ENCODE results near the gene RTP3.
"Not testable (repeated sequence)": the region's sequence is repeated elsewhere in the genome, so short reads cannot be mapped to it uniquely, and the experiment has no call there.

The RTP3 gene

GRCh38 chr3:46522201-46522600 lies 24.4 kb downstream of the RTP3 start:
- not testable (repeated sequence) for DNase-seq

DNA sequence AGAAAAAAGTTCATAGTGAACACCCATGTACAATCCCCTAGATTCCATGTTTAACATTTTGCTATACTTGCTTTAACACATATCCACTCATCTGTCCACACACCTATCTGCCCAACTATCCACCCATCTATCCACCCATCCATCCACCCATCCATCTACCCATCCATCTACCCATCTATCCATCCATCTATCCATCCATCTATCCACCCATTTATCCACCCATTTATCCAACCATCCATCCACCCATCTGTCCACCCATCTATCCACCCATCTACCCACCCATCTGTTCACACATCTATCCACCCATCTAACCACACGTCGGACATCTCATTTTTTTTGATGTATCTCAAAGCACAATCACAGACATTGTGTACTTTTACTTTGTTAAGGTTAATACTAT lies 25.8 kb downstream of the RTP3 start:
- no peak for DNase-seq

- DNase-seq = no peak
These were observed 26.2 kb downstream of the RTP3 start for GRCh38 chr3:46524008-46524407.

DNA sequence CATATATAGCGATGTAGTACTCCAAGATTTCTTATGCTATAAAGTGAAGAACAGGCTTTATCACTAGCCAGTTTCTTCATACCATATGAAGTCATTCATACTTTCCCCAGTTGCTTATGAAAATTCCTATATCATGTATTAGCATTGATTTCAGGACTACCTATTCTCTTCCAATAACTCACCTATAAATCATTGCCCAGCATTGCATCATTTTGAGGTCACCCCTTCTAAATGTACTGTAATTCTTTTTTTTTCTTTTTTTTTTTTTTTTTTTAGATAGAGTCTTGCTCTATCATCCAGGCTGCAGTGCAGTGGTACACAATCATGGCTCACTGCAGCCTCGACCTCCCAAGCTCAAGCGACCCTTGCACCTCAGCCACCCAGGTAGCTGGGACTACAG lies 27.1 kb downstream of the RTP3 start:
- no peak for DNase-seq

- DNase-seq = no peak
These were observed 29.5 kb downstream of the RTP3 start for GRCh38 chr3:46527239-46527638.

DNA sequence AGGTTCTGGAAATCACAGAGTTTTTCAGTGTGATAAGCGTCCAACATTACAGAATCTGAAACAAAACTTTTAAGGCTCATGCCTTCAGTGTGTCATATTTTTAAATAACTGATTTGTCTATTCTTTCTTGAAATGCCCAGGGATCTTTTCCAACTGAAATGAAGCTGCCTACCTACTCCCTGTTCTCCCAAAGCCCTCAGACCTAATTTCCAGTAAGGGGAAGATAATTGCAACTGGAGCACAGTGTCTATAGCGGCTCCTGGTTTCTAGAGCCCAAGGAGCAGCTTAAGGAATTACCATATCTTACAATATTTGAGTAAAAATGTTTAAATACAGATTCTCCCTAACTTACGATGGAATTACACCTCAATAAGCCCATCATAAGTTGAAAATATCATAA lies 35.3 kb downstream of the RTP3 start:
- no peak for DNase-seq

DNA sequence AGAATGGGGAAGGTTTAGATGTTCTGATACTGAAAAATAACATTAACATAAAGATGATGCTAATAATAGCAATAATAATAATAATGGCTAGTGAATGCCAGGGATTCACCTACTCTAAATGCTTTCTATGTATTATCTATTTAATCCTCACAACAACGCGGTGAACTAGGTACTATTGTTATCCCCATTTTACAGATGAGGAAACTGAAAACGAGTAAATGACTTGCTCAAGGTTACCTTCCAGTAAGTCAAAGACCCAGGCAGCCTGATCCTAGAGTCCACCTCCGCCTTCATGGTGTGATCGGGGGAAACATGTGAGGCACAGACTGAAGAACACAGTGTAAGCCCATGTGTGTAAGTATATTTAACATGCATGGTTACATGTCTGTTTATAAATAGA lies 38.0 kb downstream of the RTP3 start:
- DNase-seq = no peak

DNA sequence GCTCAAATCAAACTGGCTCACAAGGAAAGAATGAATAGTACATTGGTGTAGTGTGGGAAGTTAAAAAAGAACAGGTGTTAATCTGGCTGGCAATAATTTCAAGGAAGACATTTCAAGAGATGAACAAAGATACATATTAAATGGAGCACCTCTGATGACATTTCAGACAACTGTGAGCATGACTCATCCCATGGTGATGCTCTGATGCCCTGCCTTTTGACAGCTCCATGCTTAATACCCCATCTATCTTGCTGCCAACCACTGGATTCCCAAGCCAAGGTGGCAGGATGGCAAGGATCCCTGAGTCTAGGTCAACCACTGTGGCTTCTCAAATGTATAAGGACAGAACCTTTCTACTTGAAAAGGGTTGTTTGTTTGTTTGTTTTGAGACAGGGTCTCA lies 39.0 kb downstream of the RTP3 start:
- DNase-seq = no peak

DNA sequence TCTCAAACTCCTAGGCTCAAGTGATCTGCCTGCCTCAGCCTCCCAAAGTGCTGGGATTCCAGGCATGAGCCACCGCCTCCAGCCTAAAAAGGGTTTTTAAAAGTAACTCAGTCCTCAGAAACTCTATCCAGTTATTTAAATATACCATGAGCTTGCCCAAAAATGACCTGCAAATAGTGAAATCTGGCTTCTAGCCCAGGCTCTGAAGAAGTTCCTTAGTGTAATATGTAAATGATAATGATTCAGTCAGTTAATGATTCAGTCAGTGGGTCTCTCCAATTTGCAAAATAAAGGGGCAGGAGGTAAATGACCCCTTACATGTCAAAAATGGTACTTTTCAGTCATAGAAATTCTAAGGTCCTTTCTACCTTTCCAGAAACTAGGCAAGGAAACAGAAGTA lies 39.5 kb downstream of the RTP3 start:
- no peak for DNase-seq

DNA sequence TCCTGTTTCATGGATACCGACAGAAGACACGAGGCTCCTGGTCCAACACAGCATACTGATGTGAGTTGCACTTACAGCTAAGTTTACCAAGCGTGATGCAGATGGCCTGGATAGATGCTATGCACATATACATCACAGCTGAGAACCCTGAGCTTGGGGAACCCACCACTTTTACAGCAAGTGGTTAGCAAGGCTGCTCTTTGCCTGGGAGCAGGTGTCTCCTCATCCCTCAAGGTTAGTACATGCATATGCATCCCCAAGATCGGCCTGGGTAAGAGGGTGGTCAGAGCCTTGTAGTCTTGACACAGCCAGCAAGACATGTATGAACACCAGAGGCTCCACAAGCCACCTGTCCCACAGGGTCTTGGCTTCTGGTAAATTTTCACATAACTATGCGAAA lies 40.0 kb downstream of the RTP3 start:
- no peak for DNase-seq

DNA sequence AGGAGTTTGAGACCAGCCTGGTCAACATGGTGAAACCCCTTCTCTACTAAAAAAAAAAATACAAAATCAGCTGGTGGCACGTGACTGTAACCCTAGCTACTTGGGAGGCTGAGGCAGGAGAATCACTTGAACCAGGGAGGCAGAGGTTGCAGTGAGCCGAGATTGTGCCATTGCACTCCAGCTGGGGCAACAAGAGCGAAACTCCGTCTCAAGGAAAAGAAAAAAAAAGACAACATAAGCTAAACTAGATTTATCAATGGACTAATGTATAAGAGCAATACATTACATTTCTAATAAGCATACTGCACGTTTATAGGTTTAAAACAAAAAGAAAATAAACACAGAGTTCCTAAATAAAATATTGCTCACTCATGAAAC lies 40.6 kb downstream of the RTP3 start:
- DNase-seq = not testable (repeated sequence)

GRCh38 chr3:46538803-46539442 lies 41.1 kb downstream of the RTP3 start:
- DNase-seq = no peak

DNA sequence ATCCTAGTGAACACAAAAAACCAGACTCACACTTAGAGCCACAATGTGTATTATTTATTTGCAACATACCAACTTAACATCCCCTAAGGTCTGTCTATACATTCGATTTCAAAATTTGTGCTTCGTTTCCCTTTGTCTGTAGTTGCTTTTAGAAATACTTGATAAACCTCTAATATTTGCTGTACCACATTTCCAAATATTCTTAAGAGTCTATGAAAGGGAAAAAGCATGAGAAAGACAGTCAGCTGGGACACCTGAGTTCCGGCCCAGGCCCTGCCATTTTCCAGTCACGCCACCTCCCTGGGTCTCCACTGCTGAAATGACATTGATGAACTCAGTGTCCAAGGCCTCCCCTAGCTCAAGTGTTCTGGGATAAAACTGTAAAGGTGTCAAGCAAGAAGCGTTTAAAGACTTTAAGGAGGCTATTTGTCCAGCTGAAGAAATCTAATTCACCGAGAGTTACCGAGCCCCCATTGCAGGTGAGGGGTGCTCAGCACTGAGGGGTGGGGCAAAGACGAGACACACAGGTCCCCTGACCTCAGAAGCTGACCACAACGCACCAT lies 41.7 kb downstream of the RTP3 start:
- DNase-seq = no peak

DNA sequence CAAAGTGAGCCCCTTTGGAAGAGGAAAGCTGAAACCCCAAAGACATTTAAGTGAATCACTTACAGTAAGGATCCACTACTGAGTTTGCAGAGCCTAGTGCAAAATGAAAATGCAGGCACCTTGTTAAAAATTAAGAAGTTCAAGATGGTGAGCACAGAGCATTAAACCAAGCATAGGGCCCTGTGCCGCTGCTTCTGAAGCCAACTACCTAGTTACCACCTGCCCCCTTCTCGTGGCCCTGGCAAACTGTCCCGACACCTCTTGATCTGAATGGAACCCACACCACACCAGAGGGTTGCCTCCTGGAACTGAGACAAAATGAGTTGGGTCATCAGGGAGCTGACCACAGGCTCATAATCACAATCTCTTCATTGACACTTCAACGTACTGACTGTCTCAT lies 42.8 kb downstream of the RTP3 start:
- no peak for DNase-seq

DNA sequence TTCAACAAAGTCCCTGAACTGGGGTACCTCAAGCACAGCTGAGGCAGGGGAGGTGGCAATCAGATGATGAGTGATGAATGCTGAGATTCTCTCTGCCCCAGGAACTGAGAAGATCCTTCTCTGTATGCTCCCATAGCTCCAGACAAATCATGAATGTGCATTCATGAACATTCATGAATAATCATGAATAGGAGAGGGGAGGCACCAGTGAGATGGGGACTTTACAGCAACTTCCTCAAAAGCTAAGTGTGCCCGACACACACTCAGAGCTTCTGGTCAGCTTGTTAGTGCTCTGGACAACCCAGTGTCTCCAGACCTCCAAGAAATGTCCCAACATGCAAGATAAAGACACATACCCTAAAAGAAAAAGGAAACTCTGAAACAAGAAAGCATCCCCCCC lies 44.1 kb downstream of the RTP3 start:
- DNase-seq = no peak

DNA sequence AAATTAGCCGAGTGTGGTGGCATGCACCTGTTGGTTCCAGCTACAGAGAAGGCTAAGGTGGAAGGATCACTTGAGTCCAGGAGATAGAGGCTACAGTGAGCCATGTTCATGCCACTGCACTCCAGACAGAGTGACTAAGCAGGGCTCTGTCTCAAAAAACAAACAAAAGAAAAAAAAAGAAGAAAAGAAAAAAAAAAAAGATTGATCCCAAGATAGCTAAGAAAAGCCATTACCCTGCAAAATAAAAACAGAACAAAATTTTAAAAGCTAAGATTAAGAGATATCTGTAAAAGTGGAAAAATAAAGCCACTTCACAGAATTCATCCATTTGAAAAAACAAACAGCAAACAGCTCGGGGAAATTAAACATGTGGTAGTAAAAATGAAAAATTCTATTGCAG lies 44.6 kb downstream of the RTP3 start:
- no peak for DNase-seq

DNA sequence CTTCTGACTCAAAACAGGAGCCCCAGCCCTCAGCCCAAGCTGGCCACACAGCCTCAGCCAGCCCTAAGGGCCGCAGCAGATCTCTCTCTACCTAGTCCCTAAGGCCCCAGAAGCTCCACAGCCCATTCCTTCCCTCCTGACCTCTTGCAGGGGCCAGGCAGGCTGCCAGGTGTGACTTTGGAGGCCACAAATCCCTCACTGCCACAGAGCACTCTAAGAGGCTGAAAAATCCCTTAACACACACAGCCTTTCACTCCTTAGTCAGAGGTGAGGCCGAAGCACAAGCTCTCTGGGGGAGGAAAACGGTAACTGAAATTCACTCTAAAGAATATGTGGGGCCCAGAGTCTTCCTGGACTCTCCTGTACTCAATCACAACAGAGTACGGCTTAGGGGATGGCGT lies 45.0 kb downstream of the RTP3 start:
- no peak for DNase-seq

DNA sequence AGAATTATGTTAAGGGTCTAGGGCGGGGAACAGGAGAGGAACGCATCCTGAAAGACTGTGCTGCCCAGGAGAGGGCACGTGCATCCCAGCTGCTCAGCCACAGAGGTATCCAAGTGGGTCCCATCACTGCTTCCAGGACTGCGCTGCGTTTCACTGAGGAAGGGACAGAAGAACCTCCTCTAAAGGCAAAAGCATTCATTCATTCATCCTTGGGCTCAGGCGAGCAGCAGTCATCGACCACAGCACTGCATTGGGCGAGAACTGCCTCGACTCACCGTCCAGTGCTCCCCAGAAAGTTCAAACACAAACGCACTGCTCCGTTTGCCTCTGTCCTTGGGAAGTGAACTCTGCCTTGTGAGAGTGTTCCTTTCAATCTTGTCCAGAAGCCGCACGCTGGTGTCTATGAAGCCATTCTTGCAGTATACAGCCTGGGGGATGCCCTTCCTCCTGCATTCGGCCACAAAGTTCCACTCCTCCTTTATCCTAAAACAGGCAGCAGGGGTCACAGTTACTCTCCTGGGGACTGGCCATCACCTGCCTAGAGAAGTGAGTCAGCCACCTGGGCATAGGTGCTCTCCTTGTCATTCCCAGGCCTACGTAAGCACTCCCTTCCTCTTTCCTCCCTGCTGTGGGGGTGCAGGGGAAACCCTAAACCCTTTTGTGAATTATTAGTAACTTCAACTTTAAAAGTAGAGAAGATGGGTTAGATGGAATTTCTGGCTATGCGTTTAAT lies 47.2 kb downstream of the RTP3 start:
- no peak for DNase-seq

DNA sequence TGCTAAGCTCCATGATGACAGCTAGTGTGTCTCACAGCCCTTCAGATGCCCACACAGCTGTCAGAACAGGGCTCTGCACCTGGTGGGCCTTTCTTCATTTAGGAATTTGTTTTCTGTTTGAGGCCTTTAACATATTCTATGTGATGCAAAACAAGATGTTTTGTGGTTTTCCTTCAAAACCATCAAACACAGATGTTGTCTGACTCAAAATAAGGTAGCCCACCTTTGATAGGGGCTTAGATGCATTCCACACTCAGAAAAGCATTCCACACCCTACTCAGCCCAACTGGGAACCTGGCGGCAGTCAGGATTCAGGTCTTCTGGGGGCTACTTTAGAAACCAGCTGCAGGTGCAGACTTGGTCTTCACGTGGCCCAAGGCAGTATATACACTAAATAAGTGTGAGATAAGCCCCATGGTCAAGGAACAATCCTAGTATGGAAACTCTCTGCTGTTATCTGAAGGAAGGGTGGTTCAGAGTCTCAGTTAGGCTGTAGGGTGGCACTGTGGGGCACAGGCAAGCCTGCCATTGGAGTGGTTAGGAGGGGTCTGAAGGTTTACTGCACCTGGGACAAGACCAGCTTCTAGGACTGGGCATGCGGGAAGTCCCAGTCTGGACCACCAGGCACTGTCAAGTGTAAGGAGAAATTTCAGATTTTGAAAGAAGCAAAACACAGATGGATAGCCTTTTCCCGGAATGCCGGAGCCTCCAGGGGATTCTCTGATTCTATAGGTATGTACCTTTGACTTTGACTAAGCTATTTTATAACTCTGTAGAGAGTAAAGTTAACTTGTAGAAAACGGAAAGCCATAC lies 48.2 kb downstream of the RTP3 start:
- DNase-seq = no peak

DNA sequence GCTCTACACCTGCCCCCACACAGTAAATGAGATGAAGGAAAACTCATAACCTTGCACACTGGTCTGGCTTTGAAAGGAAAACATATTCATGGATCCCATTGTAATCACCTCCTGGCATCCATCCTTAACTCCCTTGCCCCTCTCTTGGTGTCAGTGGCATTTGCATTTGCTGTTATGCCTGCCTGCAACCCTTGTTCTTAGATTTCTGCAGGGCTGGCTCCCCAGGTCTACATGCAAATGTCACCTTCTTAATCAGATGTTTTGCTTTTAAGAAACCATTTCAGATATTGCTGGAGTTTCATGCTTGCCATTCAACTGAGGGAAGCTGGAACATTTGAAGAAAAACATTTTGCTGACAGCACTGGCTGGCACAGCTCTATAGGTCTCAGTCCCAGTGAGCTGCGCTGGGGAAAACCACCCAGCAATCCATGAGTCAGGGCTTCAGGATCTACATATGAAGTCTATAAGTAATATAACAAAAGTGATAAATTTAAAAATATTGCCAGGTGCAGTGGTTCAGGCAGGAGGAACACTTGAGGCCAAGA lies 49.2 kb downstream of the RTP3 start:
- DNase-seq = no peak

DNA sequence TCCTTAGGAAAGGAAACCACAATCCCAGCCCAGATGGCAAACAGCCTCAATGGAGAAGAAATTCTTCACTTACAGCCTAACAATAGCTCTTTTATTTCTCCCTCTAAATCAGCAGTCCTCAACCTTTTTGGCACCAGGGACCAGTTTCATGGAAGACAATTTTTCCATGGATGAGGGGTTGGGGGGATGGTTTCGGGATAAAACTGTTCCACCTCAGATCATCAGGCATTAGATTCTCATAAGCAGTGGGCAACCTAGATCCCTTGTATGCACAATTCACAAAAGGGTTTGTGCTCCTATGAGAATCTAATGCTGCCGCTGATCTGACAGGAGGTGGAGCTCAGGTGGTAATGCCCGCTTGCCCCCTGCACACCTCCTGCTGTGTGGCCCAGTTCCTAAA lies 50.8 kb downstream of the RTP3 start:
- DNase-seq = not testable (repeated sequence)

GRCh38 chr3:46549408-46549904 lies 51.7 kb downstream of the RTP3 start:
- no peak for DNase-seq

DNA sequence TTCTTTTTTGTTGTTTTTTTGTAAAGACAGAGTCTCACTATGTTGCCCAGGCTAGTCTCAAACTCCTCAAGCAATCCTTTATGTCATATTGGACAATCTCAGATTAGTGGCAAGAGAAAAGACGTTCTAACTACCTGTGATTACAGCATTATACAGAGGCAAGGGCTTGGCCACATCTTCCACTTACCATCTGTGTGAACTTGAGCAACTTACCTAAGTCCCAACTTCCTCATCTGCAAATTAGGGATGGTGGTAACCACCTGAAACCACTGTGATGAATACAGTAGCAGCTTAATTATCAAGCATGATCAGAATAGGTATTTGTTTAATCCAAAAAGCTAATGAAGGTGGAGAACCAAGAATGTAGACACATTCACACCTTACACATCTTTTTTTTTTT lies 52.2 kb downstream of the RTP3 start:
- DNase-seq = no peak

Measured in NCI-H510A (cell line).